Posterior cingulate gyrus (tissue), 11 donors: Measurements from ENCODE around the gene RAB33A.
"Not testable (repeated sequence)": the region's sequence is repeated elsewhere in the genome, so short reads cannot be mapped to it uniquely, and the experiment has no call there.

Experiments
- DNase-seq, 10 donors: peaks; one replicate each; pipeline versions ENCODE4 v3.0.0 to v3.0.0-alpha.2; 2020 to 2021; ENCODE audit warnings: mixed read lengths in 3 of 10
- intact Hi-C: fragments of 100-400 bp; cut with DNase I; formaldehyde crosslinking; loops from one replicate; pipeline ENCODE4 v1.15.1; 2023

The RAB33A gene

DNA sequence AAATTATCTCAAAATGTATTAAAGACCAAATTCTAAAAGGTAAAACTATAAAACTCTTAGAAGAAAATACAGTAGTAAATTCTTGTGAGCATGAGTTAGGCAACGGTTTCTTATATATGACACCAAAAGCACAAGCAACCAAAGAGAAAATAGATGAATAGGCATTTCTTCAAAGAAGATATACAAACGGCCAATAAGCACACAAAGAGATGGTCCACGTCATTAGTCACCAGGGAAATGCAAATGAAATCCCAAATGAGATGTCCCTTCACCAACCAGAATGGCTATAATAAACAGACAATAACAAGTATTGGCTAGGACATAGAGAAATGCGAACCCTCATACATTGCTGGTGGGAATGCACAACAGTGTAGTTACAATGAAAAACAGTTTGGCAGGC is 44.6 kb downstream of the RAB33A start:
- intact Hi-C loops: no loop called here
- DNase-seq: no peak

DNA sequence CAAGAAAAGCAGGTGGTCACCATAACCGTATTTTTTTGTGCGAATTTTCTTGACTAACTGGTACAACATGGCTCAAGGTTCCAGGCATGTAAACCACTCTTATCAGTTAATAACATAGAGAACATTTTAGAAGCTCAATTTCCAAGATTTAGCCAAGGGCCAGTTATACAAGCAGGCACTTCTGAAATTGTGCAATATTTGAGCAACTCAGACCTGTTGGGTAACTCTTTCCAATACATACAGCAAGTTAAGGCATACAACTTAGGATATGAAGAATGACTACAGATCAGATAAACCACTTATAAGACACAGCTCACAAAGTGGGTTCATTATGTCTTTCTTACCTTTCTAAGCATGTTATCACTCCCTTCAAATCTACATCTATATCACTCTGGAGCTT is 53.0 kb downstream of the RAB33A start:
- no peak for DNase-seq

DNA sequence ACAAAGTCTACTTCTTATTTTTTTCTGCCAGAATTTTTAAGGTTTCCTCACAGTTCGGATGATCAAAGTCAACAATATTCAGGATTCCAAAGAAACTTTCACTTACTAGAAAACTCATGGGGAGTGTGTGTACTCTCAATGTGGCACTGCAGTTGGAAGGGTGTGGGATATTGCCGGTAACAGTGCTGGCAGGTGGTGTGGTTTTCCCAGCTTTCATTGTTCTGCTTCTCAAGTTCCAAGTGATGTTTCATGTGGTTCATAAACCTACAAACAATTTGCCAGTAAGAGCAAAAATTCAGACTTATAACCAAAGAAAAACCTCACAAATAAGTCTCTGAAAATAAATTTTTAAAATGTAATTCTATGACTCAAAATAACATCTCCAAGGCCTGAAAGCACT is 57.1 kb downstream of the RAB33A start:
- no peak for DNase-seq
- intact Hi-C loops: no loop called here

More for the DNA sequence above, 53.0 kb downstream of the RAB33A start:
- intact Hi-C loops: no loop called here

DNA sequence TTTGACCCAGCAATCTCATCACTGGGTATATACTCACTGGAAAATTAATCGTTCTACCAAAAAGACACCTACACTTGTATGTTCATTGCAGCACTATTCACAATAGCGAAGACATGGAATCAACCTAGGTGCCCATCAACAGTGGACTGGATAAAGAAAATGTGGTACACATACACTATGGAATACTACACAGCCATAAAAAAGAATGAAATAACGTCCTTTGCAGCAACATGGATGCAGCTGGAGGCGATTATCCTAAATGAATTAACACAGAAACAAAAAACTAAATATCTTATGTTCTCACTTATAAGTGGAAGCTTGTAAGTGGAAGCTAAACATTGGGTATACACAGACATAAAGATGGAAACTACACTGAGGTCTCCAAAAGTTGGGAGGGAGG is 59.4 kb downstream of the RAB33A start:
- intact Hi-C loops, DNase-seq: not testable (repeated sequence)
